ENCODE results near the gene AOPEP.

DNA sequence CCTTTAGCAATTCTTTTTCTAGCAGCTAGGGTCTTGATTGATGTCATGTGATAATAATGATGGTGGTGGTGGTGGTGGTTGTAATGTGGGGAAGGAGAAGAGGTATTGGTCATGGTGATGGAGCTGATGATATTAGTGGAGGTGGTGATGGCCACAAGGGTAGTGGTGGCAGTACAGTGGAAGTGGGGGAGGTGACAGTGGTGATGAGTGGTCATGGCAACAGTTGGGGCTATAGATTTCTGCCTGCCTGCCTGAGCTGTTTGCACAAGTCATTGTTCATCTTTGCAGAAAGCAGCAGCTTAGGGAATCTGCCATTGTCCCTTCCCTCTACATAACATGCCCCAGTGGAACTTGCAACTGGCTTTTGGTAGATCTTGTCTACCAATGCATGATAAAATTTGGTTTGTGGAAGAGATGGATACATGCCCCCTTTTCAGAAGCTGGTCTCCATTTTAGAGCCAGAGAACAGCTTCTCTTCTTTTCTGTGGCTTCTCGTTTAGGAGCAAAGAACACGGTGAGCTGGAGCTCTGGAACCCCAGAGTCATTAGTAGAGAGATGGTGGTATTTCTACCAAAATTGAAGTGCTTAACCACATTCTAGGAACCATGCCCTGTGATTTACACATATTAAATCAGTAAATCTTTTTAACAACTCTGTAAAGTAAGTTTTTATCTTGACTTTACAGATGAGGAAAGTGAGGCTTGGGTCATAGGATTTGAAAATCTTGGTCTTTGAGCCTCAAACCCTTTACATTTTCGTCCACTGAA is 100.3 kb downstream of the AOPEP start:
- TF ChIP-seq, protein P1, sequence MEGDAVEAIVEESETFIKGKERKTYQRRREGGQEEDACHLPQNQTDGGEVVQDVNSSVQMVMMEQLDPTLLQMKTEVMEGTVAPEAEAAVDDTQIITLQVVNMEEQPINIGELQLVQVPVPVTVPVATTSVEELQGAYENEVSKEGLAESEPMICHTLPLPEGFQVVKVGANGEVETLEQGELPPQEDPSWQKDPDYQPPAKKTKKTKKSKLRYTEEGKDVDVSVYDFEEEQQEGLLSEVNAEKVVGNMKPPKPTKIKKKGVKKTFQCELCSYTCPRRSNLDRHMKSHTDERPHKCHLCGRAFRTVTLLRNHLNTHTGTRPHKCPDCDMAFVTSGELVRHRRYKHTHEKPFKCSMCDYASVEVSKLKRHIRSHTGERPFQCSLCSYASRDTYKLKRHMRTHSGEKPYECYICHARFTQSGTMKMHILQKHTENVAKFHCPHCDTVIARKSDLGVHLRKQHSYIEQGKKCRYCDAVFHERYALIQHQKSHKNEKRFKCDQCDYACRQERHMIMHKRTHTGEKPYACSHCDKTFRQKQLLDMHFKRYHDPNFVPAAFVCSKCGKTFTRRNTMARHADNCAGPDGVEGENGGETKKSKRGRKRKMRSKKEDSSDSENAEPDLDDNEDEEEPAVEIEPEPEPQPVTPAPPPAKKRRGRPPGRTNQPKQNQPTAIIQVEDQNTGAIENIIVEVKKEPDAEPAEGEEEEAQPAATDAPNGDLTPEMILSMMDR (IDR thresholded peaks at IDR 0.05; ENCODE audit: extremely low read depth in 1 of 2, insufficient read depth in 1 of 2, low read depth in 1 of 2, low read length in 2 of 2): no peak
- TF ChIP-seq GATA2 (IDR thresholded peaks at IDR 0.05; ENCODE audit: insufficient read depth, insufficient read length, low read depth, low read length) (no peak), POLR2A (IDR thresholded peaks at IDR 0.05; ENCODE audit: low read depth, low read length) (no peak), POLR2AphosphoS5 (IDR thresholded peaks at IDR 0.05; ENCODE audit: insufficient read depth, low read depth, low read length) (no peak), MYC (IDR thresholded peaks at IDR 0.05; ENCODE audit: low read depth, low read length) (no peak), EZH2 (IDR thresholded peaks at IDR 0.05; ENCODE audit: borderline replicate concordance, low read depth, low read length, severe bottlenecking) (no peak), JUN (IDR thresholded peaks at IDR 0.05; ENCODE audit: borderline replicate concordance, insufficient read depth, insufficient read length, low read depth) (no peak), FOS (IDR thresholded peaks at IDR 0.05; ENCODE audit: borderline replicate concordance, insufficient read depth, low read length) (no peak)
- TF ChIP-seq, protein P2, sequence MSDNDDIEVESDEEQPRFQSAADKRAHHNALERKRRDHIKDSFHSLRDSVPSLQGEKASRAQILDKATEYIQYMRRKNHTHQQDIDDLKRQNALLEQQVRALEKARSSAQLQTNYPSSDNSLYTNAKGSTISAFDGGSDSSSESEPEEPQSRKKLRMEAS (IDR thresholded peaks at IDR 0.05; ENCODE audit: insufficient read depth, insufficient read length): no peak

All from endothelial cell of umbilical vein (primary cell).